ENCODE measurements around the gene PDE9A.

The PDE9A gene

DNA sequence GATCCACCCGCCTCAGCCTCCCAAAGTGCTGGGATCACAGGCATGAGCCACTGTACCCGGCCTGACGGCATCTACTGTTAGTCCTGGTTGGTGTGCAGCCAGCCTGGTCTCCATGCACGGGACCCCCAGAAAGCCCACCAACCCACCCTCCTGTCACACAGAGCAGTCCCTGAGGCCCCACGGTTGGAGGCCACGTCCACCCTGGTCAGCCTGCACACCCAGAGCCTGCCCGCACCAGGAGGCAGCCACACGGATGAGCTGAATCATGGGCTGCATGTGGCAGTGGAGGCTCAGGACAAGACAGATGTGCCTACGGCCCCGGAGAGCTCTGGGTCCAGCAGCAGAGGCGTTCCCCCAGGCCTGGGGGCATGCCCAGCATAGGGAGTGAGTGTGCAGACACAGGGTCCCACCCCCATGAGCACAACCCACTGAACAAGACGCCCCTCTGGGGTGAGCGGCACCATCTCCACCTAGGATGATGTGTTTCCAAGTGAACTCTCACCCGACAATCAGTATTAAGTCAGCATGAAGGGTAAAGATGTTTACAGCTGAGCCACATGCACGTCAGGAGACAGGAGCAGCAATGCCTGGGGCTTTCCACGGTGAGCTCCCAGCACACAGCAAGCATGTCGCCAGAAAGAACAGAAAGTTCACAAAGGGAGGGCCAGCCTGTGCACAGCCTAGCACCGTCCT is 123.8 kb downstream of the PDE9A start:
- H3K9ac ChIP-seq (ENCODE audit: low read depth, low read length) = no peak overlapping the region

GRCh38 chr21:42777757-42778344 is 124.4 kb downstream of the PDE9A start:
- Histone ChIP-seq H3K9me3 (ENCODE audit: control insufficient read depth, insufficient read depth, low read length) (no peaks in the 10 kb centered on the region), H3K4me3 (ENCODE audit: low read depth, low read length) (no peak overlapping the region), H3K4me1 (ENCODE audit: control insufficient read depth, insufficient read depth, low read length) (peaks cover 12% of the 10 kb centered on the region), H3K36me3 (ENCODE audit: control insufficient read depth, insufficient read depth, low read length) (peaks cover 5% of the 10 kb centered on the region), H3K9ac (ENCODE audit: low read depth, low read length) (no peak overlapping the region), H3K27me3 (ENCODE audit: control insufficient read depth, insufficient read depth, low read length) (peaks cover 17% of the 10 kb centered on the region)

More for the DNA sequence above, 123.8 kb downstream of the PDE9A start:
- no peaks in the 10 kb centered on the region for H3K9me3 ChIP-seq (ENCODE audit: control insufficient read depth, insufficient read depth, low read length)
- no peak overlapping the region for H3K4me3 ChIP-seq (ENCODE audit: low read depth, low read length)
- H3K4me1 ChIP-seq (ENCODE audit: control insufficient read depth, insufficient read depth, low read length) = peaks cover 11% of the 10 kb centered on the region
- peaks cover 8% of the 10 kb centered on the region for H3K36me3 ChIP-seq (ENCODE audit: control insufficient read depth, insufficient read depth, low read length)
- peaks cover 13% of the 10 kb centered on the region for H3K27me3 ChIP-seq (ENCODE audit: control insufficient read depth, insufficient read depth, low read length)

DNA sequence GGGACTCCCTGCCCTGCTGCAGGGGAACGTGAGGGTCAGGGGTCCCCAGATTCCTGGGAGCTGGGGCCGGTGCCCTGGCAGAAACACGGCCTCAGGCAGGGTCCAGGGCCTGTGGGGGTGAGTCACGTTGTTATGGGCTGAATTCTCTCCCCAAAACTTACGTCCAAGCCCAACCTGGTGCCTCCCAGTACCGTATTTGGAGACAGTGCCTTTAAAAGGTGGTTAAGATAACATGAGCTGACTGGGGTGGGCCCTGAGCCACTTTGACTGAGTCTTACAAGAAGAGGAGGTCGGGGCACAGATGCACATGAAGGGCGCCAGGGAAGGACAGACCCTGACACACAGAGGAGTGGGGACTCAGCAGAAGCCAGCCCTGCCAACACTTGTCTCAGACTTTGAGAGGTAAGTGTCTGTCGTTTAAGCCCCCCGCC is 126.0 kb downstream of the PDE9A start:
- Histone ChIP-seq H3K27me3 (ENCODE audit: control insufficient read depth, insufficient read depth, low read length) (peaks cover 17% of the 10 kb centered on the region), H3K4me3 (ENCODE audit: low read depth, low read length) (no peak overlapping the region), H3K4me1 (ENCODE audit: control insufficient read depth, insufficient read depth, low read length) (peaks cover 12% of the 10 kb centered on the region), H3K9ac (ENCODE audit: low read depth, low read length) (no peak overlapping the region), H3K9me3 (ENCODE audit: control insufficient read depth, insufficient read depth, low read length) (no peaks in the 10 kb centered on the region), H3K36me3 (ENCODE audit: control insufficient read depth, insufficient read depth, low read length) (no peaks in the 10 kb centered on the region)

GRCh38 chr21:42780617-42781016 is 127.2 kb downstream of the PDE9A start:
- Histone ChIP-seq H3K4me1 (ENCODE audit: control insufficient read depth, insufficient read depth, low read length) (peaks cover 12% of the 10 kb centered on the region), H3K4me3 (ENCODE audit: low read depth, low read length) (no peak overlapping the region), H3K9ac (ENCODE audit: low read depth, low read length) (no peak overlapping the region), H3K27me3 (ENCODE audit: control insufficient read depth, insufficient read depth, low read length) (peaks cover 17% of the 10 kb centered on the region), H3K36me3 (ENCODE audit: control insufficient read depth, insufficient read depth, low read length) (no peaks in the 10 kb centered on the region), H3K9me3 (ENCODE audit: control insufficient read depth, insufficient read depth, low read length) (no peaks in the 10 kb centered on the region)

- Histone ChIP-seq H3K9me3 (ENCODE audit: control insufficient read depth, insufficient read depth, low read length) (no peaks in the 10 kb centered on the region), H3K4me3 (ENCODE audit: low read depth, low read length) (peak overlapping the region; percentile 54), H3K36me3 (ENCODE audit: control insufficient read depth, insufficient read depth, low read length) (no peaks in the 10 kb centered on the region), H3K27me3 (ENCODE audit: control insufficient read depth, insufficient read depth, low read length) (peaks cover 17% of the 10 kb centered on the region), H3K4me1 (ENCODE audit: control insufficient read depth, insufficient read depth, low read length) (peaks cover 12% of the 10 kb centered on the region), H3K9ac (ENCODE audit: low read depth, low read length) (no peak overlapping the region)
Measured at GRCh38 chr21:42781150-42781970, 127.9 kb downstream of the PDE9A start.

- peaks cover 12% of the 10 kb centered on the region for H3K4me1 ChIP-seq (ENCODE audit: control insufficient read depth, insufficient read depth, low read length)
- H3K9ac ChIP-seq (ENCODE audit: low read depth, low read length) = no peak overlapping the region
- H3K36me3 ChIP-seq (ENCODE audit: control insufficient read depth, insufficient read depth, low read length) = no peaks in the 10 kb centered on the region
- H3K9me3 ChIP-seq (ENCODE audit: control insufficient read depth, insufficient read depth, low read length) = no peaks in the 10 kb centered on the region
- peaks cover 17% of the 10 kb centered on the region for H3K27me3 ChIP-seq (ENCODE audit: control insufficient read depth, insufficient read depth, low read length)
- H3K4me3 ChIP-seq (ENCODE audit: low read depth, low read length) = no peak overlapping the region
Measured at GRCh38 chr21:42781971-42782722, 128.7 kb downstream of the PDE9A start.

DNA sequence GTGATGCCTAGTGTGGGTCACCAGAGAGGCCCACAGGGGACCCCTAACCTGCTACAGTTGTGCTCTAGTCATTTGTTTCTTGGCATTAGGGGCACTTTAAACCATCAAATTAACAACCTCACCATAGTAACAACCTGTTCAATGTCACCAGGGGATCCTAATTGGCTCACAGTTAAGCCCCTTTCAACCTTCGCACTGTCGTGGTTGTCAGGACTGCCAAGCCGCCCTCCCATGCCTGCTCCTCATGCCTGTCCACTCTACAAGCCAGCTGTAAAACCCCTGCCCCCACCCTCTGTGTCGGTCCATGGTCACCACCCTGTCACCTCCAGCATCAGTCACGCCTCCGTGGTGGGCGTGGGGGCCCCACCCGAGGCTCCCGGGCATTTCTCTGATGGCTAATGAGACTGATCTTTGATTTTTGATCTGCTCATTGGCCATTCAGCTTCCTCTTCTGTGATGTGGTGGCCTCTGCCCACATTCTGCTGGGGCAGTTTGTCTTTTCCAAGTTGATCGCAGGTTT is 129.4 kb downstream of the PDE9A start:
- H3K4me3 ChIP-seq (ENCODE audit: low read depth, low read length) = no peak overlapping the region
- H3K9ac ChIP-seq (ENCODE audit: low read depth, low read length) = no peak overlapping the region
- H3K36me3 ChIP-seq (ENCODE audit: control insufficient read depth, insufficient read depth, low read length) = no peaks in the 10 kb centered on the region
- H3K27me3 ChIP-seq (ENCODE audit: control insufficient read depth, insufficient read depth, low read length) = peaks cover 17% of the 10 kb centered on the region
- H3K9me3 ChIP-seq (ENCODE audit: control insufficient read depth, insufficient read depth, low read length) = no peaks in the 10 kb centered on the region
- H3K4me1 ChIP-seq (ENCODE audit: control insufficient read depth, insufficient read depth, low read length) = peaks cover 12% of the 10 kb centered on the region

DNA sequence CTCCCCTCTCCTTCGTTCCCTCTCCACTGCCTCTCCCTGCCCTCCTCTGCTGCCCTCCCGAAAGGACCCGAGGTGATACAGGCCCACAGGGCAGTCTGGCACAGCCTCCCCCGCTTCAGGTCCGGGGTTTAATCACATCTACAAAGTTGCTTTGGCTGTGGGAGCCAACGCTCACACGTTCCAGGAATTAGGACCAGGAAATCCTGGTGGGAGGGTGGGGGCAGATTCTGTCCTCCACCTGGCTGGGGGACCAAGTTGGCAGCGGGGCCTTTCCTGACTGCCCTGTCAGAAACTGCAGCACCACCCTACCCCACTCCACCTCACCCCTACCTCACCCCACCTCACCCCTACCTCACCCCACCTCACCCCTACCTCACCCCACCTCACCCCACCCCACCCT is 130.9 kb downstream of the PDE9A start:
- Histone ChIP-seq H3K36me3 (ENCODE audit: control insufficient read depth, insufficient read depth, low read length) (no peaks in the 10 kb centered on the region), H3K27me3 (ENCODE audit: control insufficient read depth, insufficient read depth, low read length) (peaks cover 17% of the 10 kb centered on the region), H3K9me3 (ENCODE audit: control insufficient read depth, insufficient read depth, low read length) (no peaks in the 10 kb centered on the region), H3K4me1 (ENCODE audit: control insufficient read depth, insufficient read depth, low read length) (peaks cover 12% of the 10 kb centered on the region), H3K4me3 (ENCODE audit: low read depth, low read length) (peak overlapping the region; percentile 18), H3K9ac (ENCODE audit: low read depth, low read length) (no peak overlapping the region)

- H3K4me3 ChIP-seq (ENCODE audit: low read depth, low read length) = no peak overlapping the region
- peaks cover 8% of the 10 kb centered on the region for H3K4me1 ChIP-seq (ENCODE audit: control insufficient read depth, insufficient read depth, low read length)
- no peaks in the 10 kb centered on the region for H3K9me3 ChIP-seq (ENCODE audit: control insufficient read depth, insufficient read depth, low read length)
- H3K27me3 ChIP-seq (ENCODE audit: control insufficient read depth, insufficient read depth, low read length) = peaks cover 17% of the 10 kb centered on the region
- no peak overlapping the region for H3K9ac ChIP-seq (ENCODE audit: low read depth, low read length)
- H3K36me3 ChIP-seq (ENCODE audit: control insufficient read depth, insufficient read depth, low read length) = no peaks in the 10 kb centered on the region
Measured at GRCh38 chr21:42784896-42785451, 131.6 kb downstream of the PDE9A start.

DNA sequence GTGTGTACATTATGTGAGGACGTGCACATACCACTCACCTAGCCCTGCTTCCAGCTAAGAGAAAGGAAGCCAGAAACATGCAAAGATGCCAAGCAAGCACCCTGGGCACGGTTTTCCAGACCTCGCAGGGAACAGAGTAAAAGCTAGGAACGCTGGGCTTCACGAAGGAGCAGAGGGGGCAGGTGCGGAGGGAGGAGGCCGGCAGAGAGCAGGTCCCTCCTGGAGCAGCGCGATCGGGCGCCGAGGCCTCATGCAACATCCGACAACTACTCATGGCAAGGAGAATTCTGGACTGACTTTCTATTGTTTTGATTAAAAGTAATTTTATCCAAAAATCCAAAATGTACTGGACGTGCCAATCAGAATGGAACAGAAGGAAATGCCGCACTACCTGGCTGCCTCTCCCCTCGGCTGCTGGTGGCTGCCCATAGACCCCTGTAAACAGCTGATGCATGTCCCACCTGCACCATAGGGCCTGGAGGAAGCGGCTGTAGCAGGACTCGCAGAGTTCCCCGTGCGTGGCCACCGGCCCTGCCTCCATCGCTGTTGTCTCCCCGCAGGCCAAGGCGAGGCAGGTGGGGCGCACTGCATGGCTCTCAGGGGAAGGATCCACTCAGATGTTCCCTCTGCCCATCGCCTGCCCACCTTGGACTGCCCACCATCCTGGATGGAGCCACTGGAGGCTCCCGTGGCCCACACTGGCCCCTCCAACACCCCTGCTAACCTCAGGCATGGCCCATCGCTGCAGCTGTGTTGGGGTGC is 132.4 kb downstream of the PDE9A start:
- H3K4me1 ChIP-seq (ENCODE audit: control insufficient read depth, insufficient read depth, low read length) = peaks cover 3% of the 10 kb centered on the region
- no peak overlapping the region for H3K9ac ChIP-seq (ENCODE audit: low read depth, low read length)
- no peak overlapping the region for H3K4me3 ChIP-seq (ENCODE audit: low read depth, low read length)
- H3K27me3 ChIP-seq (ENCODE audit: control insufficient read depth, insufficient read depth, low read length) = peaks cover 9% of the 10 kb centered on the region
- H3K36me3 ChIP-seq (ENCODE audit: control insufficient read depth, insufficient read depth, low read length) = no peaks in the 10 kb centered on the region
- no peaks in the 10 kb centered on the region for H3K9me3 ChIP-seq (ENCODE audit: control insufficient read depth, insufficient read depth, low read length)
